GM13977 (cell line): ENCODE measurements around the gene REEP6.
"Not testable (repeated sequence)": the region's sequence is repeated elsewhere in the genome, so short reads cannot be mapped to it uniquely, and the experiment has no call there.

ENCODE experiments used
- DNase-seq: peaks from one replicate; pipeline ENCODE4 v3.0.0; 2012; ENCODE audit warnings: low spot score
- in situ Hi-C: fragments of 300-500 bp; cut with MboI; formaldehyde crosslinking; loops from one replicate; pipeline ENCODE4 v1.12.0; 2022; ENCODE audit warnings: low sequenced_read_pairs, low pct_unique_long_range_greater_than_20kb, mixed read lengths, inconsistent platforms; ENCODE audit not compliant: unreplicated experiment
- TF ChIP-seq, protein P1 (sequence below): IDR thresholded peaks from 2 replicates; pipeline ENCODE4 v1.5.1; 2012; ENCODE audit warnings: mild to moderate bottlenecking, control low read depth; ENCODE audit not compliant: insufficient read depth; ENCODE audit errors: extremely low read depth, missing control alignments

Gene REEP6

DNA sequence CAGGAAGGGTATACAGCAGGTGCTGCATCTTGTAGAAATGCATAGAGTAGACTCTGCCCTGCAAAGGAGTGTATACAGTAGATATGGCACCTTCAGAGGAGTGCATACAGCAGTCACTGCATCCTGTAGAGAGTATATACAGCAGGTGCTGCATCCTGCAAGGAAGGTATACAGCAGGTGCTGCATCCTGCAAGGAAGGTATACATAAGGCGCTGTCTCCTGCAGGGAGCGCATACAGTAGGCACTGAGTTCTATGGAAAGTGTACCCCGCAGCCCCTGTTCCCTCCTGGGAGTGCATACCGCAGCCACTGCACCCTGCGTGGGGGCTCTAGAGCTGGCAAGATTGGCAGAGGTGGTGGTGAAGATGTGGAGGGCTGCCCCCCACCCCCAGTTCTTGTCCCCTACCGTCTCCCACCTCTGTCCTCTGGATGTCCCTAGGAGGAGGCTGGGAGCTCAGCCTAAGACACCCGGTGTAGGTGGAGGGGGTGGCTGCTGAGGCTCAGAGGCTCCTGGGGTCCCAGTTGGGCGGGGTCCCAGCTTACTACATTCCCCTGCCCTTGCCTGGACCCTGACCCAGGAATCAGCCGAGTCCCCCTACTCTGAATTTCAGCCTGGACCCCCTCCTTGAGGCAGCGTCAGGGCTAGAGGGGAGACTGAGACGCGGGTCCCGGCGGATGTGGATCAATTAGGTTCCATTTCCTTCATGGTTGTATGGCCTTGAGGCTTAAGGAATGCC is 24.2 kb downstream of the REEP6 start:
- TF ChIP-seq, protein P1, sequence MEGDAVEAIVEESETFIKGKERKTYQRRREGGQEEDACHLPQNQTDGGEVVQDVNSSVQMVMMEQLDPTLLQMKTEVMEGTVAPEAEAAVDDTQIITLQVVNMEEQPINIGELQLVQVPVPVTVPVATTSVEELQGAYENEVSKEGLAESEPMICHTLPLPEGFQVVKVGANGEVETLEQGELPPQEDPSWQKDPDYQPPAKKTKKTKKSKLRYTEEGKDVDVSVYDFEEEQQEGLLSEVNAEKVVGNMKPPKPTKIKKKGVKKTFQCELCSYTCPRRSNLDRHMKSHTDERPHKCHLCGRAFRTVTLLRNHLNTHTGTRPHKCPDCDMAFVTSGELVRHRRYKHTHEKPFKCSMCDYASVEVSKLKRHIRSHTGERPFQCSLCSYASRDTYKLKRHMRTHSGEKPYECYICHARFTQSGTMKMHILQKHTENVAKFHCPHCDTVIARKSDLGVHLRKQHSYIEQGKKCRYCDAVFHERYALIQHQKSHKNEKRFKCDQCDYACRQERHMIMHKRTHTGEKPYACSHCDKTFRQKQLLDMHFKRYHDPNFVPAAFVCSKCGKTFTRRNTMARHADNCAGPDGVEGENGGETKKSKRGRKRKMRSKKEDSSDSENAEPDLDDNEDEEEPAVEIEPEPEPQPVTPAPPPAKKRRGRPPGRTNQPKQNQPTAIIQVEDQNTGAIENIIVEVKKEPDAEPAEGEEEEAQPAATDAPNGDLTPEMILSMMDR, result no peak
- in situ Hi-C loops, result no loop called here
- DNase-seq, result no peak

DNA sequence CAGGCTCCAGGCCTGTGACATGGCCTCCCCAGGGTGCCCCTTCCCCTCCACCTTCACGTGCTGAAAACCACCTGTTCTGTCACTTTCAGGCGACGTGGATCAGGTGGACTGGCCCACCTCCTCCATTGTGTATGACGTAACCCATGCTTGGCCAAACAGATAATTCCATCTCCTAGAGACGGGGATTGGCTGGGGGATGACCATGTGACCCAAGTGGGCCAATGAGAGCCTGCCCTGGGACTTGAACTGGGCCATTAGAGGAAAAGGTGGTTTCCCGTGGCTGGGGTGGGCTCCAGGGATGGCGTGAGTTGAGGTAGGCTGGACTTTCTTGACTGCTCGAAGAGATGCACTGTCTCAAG is 25.4 kb downstream of the REEP6 start:
- DNase-seq, result no peak
- in situ Hi-C loops, result no loop called here

GRCh38 chr19:1518471-1518870 is 27.5 kb downstream of the REEP6 start:
- TF ChIP-seq, protein P1, result no peak
- in situ Hi-C loops, result no loop called here
- no peak for DNase-seq

More for the DNA sequence above, 25.4 kb downstream of the REEP6 start:
- TF ChIP-seq, protein P1, result no peak

DNA sequence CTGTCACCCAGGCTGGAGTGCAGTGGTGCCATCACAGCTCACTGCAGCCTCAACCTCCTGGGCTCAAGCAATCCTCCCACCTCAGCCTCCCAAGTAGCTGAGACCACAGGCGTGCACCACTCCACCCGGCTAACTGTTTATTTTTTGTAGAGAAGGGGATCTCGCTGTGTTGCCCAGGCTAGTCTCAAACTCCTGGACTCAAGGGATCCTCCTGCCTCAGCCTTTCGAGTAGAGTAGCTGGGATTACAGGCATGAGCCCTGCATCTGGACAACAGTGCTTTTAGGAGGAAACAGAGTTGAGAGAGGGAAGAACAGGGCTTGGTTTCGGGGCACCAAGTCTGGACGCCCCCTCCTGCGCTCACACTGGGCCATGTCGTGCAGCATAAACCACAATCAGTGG is 28.8 kb downstream of the REEP6 start:
- in situ Hi-C loops, DNase-seq: not testable (repeated sequence)

GRCh38 chr19:1520203-1520780 is 29.3 kb downstream of the REEP6 start:
- in situ Hi-C loops, result no loop called here
- TF ChIP-seq, protein P1, result no peak
- no peak for DNase-seq

- in situ Hi-C loops, result no loop called here
- DNase-seq, result no peak
- TF ChIP-seq, protein P1, result no peak
Observed at GRCh38 chr19:1521636-1522035, 30.7 kb downstream of the REEP6 start.

- DNase-seq, result no peak
- TF ChIP-seq, protein P1, result no peak
- in situ Hi-C loops, result no loop called here
Observed at GRCh38 chr19:1522061-1522460, 31.1 kb downstream of the REEP6 start.
